Fibroblast of skin of back (primary cell): ENCODE results near the gene FLT3.

Source experiments
- DNase-seq: peaks from one replicate; pipeline ENCODE4 v3.0.0-alpha.2; 2013

FLT3 gene

DNA sequence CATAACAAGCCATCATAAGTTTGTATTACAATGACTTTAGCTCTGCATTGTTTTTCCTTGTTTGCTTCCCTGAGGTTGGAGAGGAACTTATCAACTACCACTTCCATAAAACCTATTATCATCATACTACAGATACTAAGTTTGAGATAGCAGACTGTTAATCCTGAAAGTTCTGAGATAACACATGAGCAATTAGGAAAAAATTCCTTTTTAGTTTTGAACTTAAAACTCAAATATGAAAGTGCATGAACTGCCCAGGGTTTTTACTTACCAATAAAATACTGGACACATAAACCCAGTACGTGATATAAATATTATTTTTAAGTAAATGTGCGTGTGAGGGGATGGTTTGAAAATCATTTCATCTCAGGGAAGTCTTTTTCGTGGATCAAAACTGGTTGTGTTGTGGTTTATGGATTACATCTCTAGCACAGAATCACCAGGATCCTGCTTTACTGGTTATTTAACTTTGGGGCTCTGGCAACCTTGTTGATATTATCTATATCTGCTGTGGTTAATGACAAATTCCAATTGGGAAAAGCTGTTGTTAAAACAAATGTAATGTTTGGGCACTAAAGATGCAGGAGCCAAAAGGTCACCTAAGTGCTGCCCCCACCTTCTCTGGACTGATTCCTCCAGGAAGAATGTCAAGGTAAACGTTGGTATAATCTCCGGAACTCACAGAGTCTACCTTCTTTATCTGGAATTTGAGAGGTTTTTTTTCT lies 143.6 kb downstream of the FLT3 start:
- DNase-seq = no peak

DNA sequence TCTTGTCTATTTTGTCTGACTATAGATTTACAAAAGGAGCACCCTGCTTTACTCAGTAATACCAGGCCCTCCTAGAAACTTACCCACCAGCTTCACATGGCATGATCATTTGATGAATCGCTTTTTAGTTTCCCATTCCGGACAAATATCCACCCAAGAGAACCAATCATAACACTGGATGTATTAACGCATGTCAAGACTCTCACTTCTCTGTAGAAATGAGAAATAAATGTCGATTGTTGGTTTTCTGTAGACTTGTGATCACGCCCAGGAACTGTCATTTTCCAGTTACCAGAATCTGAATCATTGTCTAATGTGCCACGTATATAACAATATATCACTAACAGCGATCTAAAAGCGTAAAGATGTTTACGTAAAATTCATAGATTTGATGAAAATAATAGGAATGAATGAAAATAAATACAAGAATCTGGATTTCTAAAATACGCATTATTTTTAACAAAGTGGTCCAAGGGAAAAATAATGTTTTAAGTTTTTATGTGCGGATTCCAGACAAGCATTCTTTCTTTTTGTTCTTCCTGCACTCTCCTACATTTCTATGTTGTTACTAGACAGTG lies 145.3 kb downstream of the FLT3 start:
- no peak for DNase-seq

DNA sequence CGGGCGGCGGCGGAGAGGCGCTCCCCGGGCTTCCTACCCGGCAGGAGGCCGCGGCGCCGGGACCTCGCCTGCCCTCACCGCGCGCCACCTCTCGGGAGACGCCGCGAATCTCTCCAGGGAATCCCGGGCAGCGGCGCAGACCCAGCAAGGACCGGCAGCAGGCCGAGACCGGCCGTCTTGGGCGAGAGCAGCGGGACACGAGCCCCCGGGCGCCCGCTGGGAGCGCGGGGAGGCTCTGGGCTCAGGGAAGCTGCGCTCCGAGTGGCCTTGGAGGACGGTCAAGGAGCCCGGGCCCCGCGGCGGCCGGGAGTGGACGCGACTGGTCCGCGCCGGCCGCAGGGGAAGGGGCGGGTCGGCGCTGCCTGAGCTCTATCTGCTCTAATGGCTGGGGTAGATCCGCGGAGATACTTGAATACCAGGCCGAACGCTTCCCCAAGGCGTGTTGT lies 145.9 kb downstream of the FLT3 start:
- DNase-seq = peak; percentile 12

DNA sequence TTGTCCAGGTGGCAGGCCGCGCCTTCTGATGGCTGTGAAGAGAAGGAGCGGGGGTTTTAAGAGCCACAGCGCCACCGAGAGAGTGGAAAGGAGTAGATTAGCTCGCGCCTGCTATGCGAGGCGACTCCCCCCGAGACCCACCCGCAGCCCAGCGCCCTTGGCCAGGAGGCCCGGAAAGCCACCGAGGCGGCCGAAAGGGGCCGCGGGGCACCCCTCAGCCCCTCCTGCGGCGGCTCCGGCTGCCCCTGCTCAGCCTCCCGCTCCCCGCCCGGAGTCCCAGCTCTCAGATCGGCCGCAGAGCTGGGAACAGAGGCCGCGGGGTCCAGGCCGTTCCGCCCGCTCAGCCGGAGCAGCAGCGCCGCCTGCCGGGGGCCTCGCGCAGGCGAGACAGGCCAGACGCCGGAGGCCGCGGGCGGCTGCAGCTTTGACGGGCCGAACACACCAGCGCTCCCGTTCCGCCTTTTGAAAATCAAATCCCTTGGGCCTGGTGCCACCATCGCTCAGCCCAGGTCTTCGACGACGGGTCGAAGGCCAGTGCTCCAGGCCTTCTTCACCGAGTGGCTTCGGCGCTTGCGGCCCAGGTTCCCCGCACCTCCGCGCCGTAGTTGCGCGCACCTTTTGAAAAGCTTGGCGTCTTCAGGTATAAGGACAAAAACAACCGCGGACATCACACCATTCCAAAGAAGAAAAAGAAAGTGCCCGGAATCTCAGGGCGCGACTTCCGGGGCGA lies 146.5 kb downstream of the FLT3 start:
- DNase-seq = peak; percentile 55
